Astrocyte of the cerebellum (primary cell): ENCODE results near the gene URGCP.

Source experiments
- DNase-seq: peaks from one replicate; pipeline ENCODE4 v3.0.0-alpha.2; 2011; ENCODE audit warnings: low read depth
- H3K4me3 ChIP-seq: 2 replicates; pipeline ENCODE4 v1.5.1; 2011; ENCODE audit warnings: mild to moderate bottlenecking, low read depth, low read length, moderate library complexity
- CTCF ChIP-seq: IDR thresholded peaks from 2 replicates; pipeline ENCODE4 v1.5.1; 2012; ENCODE audit warnings: low read length, low read depth, moderate library complexity, mild to moderate bottlenecking; ENCODE audit errors: missing control alignments
- in situ Hi-C: cut with HindIII; loops from 2 replicates; pipeline ENCODE4 v1.10.0; 2017; ENCODE audit warnings: low sequenced_read_pairs

The URGCP gene

GRCh38 chr7:43877968-43878864 lies 28.2 kb downstream of the URGCP start:
- in situ Hi-C loops: no loop called here
- no peak for DNase-seq
- H3K4me3 ChIP-seq: no peak overlapping the region
- no peak for TF ChIP-seq CTCF

DNA sequence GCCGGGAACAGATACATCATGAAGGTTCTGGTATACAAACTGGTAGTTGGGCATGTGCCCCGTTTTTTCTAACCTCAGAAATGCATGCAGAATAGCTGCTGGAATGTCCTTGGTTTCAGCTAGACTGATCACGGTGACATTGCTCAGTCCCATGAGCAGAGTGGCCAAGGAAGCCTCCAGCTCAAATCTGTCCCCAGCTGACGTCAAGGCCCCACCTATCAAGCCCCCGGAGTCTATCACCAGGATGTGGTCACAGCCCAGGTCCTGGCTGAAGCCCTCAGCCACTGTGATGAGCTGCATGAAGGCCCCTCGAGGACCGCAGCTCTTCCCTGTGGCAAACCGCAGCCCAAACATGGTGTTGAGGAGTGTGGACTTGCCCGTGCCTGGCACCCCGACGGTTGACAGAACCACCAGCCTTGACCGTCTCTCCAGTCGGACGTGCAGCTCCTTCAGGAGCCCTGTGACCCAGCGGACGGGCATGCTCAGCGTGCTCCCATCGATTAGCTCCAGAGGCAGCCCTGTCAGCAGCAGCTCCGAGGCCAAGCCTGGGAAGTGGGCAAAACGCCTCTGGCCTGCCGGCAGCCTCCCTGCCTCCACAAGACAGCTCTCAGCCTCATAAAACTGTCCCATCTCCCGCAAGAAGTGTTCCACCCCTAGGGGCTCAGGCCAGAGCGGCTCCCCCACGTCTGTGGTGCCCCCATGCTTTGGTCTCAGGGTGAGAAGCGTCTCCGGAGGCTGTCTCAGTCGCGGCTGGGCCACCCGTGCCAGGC lies 29.2 kb downstream of the URGCP start:
- in situ Hi-C loops: no loop called here

DNA sequence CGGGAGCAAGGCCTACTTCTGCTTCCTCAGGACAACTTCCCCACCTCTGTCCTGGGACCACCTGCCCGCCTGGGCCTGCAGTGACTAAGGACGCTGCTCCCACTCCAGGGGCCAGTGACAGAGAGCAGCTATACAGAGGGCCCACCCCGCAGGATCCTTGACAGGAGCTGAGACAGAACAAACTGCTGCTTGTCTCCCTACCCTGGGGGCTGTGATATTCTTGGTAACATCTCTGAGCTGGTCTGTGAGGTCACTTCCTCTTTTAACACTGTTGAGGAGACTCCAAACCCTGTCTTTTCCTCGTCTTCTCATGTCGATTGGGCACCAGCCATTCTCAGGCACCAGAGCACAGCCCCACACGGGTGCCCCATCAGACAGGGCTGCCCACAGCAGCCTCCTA lies 30.2 kb downstream of the URGCP start:
- TF ChIP-seq CTCF: no peak
- H3K4me3 ChIP-seq: no peak overlapping the region
- in situ Hi-C loops: no loop called here
- no peak for DNase-seq

More for the DNA sequence above, 29.2 kb downstream of the URGCP start:
- no peak for TF ChIP-seq CTCF
- DNase-seq: no peak
- H3K4me3 ChIP-seq: no peak overlapping the region

GRCh38 chr7:43873300-43873699 lies 33.1 kb downstream of the URGCP start:
- no peak for TF ChIP-seq CTCF
- H3K4me3 ChIP-seq: no peak overlapping the region
- in situ Hi-C loops: no loop called here
- DNase-seq: no peak

DNA sequence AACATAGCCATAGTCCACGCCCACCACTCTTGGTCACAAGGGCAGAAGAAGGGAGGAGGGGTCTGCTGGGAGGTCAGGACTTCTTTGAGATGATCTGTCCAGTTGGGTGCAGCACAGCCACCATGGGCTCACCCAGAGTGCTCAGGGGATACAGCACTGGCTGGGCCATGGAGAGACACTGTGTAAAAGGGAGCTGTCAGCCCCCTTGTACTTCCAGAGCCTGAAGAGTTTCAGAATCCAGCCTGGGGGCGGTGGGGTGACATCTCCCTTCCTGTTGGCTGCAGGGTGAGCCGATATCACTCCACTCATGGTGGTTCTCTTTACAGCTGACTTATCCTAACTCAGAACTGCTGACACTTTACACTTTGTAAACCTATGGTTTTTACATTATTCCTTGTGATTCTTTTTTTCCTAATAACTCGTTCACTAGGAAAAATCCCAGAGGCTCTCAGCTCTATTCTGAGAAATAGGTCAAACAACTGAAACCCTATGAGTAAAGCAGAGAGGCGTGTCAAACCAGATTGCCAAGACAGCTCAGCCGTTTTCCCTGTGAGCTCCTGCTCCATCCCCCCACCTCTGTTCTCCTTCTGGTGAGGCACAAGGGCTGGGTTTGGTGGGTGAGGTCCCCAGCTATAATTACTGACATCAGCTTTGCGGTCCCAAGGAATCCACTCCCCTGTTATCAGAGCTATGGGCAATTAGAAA lies 33.8 kb downstream of the URGCP start:
- in situ Hi-C loops: no loop called here
- no peak overlapping the region for H3K4me3 ChIP-seq
- TF ChIP-seq CTCF: no peak
- DNase-seq: peak; percentile 22

GRCh38 chr7:43871064-43871463 lies 35.3 kb downstream of the URGCP start:
- in situ Hi-C loops: no loop called here
- H3K4me3 ChIP-seq: no peak overlapping the region
- DNase-seq: no peak
- TF ChIP-seq CTCF: no peak
